Dendritic cell treated with granulocyte-macrophage colony-stimulating factor and Interleukin-4, amounts not matched to agents 40 ng/mL and 50 ng/mL, for 4 days (primary cell): ENCODE measurements around the gene MED29.

ENCODE experiments used
- H3K27ac Mint-ChIP-seq: one replicate; pipeline ENCODE4 v1.8.0; 2022; ENCODE audit warnings: mild to moderate bottlenecking, mixed read lengths
- H3K27me3 Mint-ChIP-seq: one replicate; pipeline ENCODE4 v1.8.0; 2022; ENCODE audit warnings: mild to moderate bottlenecking, mixed read lengths
- H3K36me3 Mint-ChIP-seq: one replicate; pipeline ENCODE4 v1.8.0; 2022; ENCODE audit warnings: low read depth, mixed read lengths
- H3K4me1 Mint-ChIP-seq: one replicate; pipeline ENCODE4 v1.8.0; 2022; ENCODE audit warnings: low read depth, mixed read lengths
- H3K4me3 Mint-ChIP-seq: one replicate; pipeline ENCODE4 v1.8.0; 2022; ENCODE audit warnings: mild to moderate bottlenecking, moderate library complexity, mixed read lengths
- H3K9me3 Mint-ChIP-seq: one replicate; pipeline ENCODE4 v1.8.0; 2022; ENCODE audit warnings: mixed read lengths
- intact Hi-C: fragments of 100-400 bp; cut with micrococcal nuclease; formaldehyde crosslinking; loops from one replicate; pipeline ENCODE4 v1.15.0; 2022

The MED29 gene

GRCh38 chr19:39390751-39391437 lies at the start of gene MED29, which contains the start of gene PAF1:
Gene MED29, plus strand, starts transcription at chr19:39391378. Its CDS starts 45 bp downstream, at chr19:39391423.
Gene PAF1, minus strand, starts transcription at chr19:39391106. Its CDS starts 242 bp downstream, at chr19:39390864.
- intact Hi-C loops: loop anchor here (2.0 kb wide), 1 partner anchor 48 kb away; the partner anchor contains the start of gene SAMD4B
- peak within 1 kb of the TSS; percentile 98 for H3K27ac Mint-ChIP-seq
- no peaks in the 10 kb centered on the region for H3K9me3 Mint-ChIP-seq
- H3K4me3 Mint-ChIP-seq: peak within 1 kb of the TSS; percentile 99
- H3K4me1 Mint-ChIP-seq: peaks cover 57% of the 10 kb centered on the region
- peaks cover 80% of the 10 kb centered on the region for H3K36me3 Mint-ChIP-seq
- no peaks in the 10 kb centered on the region for H3K27me3 Mint-ChIP-seq

GRCh38 chr19:39341719-39342604 lies 49.2 kb upstream of the MED29 start, which contains the start of gene SAMD4B:
Gene SAMD4B, plus strand, starts transcription at chr19:39342421. Its CDS starts 14,473 bp downstream, at chr19:39356894.
- Mint-ChIP-seq H3K27ac (peak within 1 kb of the TSS; percentile 94), H3K9me3 (no peaks in the 10 kb centered on the region), H3K4me3 (peak within 1 kb of the TSS; percentile 95), H3K4me1 (peaks cover 71% of the 10 kb centered on the region), H3K27me3 (no peaks in the 10 kb centered on the region), H3K36me3 (peaks cover 43% of the 10 kb centered on the region)
- intact Hi-C loops: loop anchor here (2.0 to 5.0 kb wide), 4 partner anchors 49 to 215 kb away; partner anchors contain the start of genes MED29, PAF1, PAK4 and PLEKHG2

GRCh38 chr19:39342647-39343305 lies 48.4 kb upstream of the MED29 start:
- peak overlapping the region; percentile 92 for H3K27ac Mint-ChIP-seq
- peaks cover 48% of the 10 kb centered on the region for H3K36me3 Mint-ChIP-seq
- intact Hi-C loops: loop anchor here (2.0 to 5.0 kb wide), 4 partner anchors 48 to 215 kb away; partner anchors contain the start of genes MED29, PAF1, PAK4 and PLEKHG2
- peaks cover 69% of the 10 kb centered on the region for H3K4me1 Mint-ChIP-seq
- H3K9me3 Mint-ChIP-seq: no peaks in the 10 kb centered on the region
- H3K4me3 Mint-ChIP-seq: peak overlapping the region; percentile 91
- no peaks in the 10 kb centered on the region for H3K27me3 Mint-ChIP-seq

DNA sequence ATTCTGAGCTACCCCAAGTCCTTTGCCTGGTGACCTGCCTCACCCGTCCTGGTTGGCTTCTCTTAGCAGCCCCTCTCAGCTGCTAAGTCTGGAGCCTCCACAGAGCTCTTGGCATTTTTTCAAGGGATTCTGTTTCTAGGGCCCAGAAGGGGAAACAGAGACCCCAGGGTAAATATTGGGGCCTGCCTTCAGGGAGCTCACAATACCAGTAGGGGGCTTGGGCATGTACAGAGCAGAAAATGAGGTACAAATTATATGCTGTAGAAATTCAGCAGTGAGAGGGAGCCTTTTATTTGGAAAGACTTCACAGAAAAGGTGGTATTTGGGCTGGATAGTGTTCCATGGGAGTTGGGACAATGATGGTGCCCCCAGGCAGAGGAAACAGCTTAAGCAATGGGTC lies 45.2 kb upstream of the MED29 start:
- H3K4me3 Mint-ChIP-seq: no peak overlapping the region
- H3K9me3 Mint-ChIP-seq: no peaks in the 10 kb centered on the region
- no peaks in the 10 kb centered on the region for H3K27me3 Mint-ChIP-seq
- H3K27ac Mint-ChIP-seq: peak overlapping the region; percentile 92
- peaks cover 65% of the 10 kb centered on the region for H3K4me1 Mint-ChIP-seq
- peaks cover 69% of the 10 kb centered on the region for H3K36me3 Mint-ChIP-seq
- intact Hi-C loops: no loop called here

DNA sequence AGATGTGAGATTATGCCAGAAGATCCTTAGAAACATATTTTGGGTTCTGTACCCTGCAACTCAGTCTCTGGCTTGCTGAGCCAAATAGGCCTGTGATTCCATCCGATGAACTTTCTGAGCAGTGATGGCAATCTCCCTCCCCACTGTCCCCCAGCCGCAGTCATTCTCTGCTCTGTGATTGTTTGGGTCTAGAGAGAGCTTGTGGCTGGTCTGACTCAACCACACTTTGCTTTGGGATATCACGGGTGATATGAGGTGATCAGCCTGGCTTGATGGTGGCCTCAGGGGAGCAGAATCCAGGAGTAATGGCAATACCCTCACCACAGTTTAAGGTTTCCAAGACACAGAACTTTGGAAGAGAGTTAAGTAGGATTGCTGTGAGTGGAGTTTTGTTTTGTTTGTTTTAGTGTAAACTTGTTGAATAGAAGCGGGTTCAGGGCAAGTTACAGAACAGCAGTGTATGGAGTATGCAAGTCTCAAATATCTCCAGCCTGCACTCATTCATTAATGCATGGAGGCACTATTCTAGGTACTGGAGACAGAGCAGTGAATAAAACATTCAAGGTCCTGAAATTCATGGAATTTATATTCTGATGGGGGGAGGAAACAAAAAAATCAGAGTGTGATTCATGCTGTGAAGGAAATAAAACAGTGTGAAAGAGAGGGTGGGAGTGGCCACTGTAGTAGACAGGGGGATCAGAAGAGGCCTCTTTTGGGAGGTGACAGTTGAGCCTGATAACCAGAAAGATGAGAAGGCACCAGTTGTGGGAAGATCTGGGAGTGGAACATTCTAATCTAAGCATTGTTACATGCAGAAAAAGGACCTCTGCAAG lies 43.6 kb upstream of the MED29 start:
- Mint-ChIP-seq H3K27me3 (no peaks in the 10 kb centered on the region), H3K4me3 (no peak overlapping the region), H3K4me1 (peaks cover 70% of the 10 kb centered on the region), H3K9me3 (no peaks in the 10 kb centered on the region), H3K27ac (peak overlapping the region; percentile 15), H3K36me3 (peaks cover 74% of the 10 kb centered on the region)
- intact Hi-C loops: no loop called here

GRCh38 chr19:39349326-39349725 lies 41.9 kb upstream of the MED29 start:
- Mint-ChIP-seq H3K4me3 (no peak overlapping the region), H3K9me3 (no peaks in the 10 kb centered on the region), H3K27ac (peak overlapping the region; percentile 14), H3K36me3 (peaks cover 74% of the 10 kb centered on the region), H3K4me1 (peaks cover 55% of the 10 kb centered on the region), H3K27me3 (no peaks in the 10 kb centered on the region)
- intact Hi-C loops: no loop called here

DNA sequence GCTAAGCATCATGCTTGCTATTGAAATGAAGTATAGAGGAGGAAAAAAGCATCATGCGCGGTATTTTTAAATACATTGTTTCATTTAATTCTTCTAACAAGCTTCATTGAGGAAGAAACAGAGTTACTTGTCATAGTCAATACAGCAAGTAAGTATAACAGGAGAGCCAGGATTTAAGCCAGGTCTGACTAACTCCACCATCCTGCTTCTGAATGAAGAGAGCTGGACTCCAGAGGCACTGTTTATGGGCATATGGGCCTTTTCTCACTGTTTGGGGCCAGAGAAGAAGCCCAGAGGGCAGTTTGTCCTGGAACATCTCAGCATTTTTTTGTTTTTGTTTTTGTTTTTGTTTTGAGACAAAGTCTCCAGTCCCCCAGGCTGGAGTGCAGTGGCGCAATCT lies 41.0 kb upstream of the MED29 start:
- no peaks in the 10 kb centered on the region for H3K9me3 Mint-ChIP-seq
- H3K4me3 Mint-ChIP-seq: no peak overlapping the region
- intact Hi-C loops: no loop called here
- no peak overlapping the region for H3K27ac Mint-ChIP-seq
- H3K27me3 Mint-ChIP-seq: no peaks in the 10 kb centered on the region
- H3K4me1 Mint-ChIP-seq: peaks cover 47% of the 10 kb centered on the region
- H3K36me3 Mint-ChIP-seq: peaks cover 74% of the 10 kb centered on the region

DNA sequence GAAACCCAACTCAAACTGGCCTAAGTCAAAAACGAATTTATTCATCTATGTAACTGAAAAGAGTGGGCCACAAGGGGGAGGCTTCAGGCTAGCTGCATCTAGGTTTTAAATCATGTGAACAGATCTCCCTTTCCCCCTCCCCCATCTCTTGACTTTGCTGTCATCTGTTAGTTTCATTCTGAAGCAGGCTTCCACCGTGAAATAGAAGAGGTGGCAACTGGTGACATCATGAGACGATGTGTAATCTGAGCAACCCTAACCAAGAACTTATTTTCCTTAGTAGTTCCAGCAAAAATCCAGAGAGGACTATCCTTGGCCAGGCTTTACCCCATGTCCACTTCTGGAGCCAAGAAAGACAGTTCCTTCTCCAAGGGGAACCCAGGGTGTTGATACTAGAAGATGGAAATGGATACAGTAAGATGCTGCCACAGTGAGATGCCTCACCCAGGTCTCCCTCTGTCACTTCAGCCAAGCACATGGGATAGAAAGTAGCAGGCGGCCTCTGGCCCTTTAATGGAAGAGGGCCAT lies 39.6 kb upstream of the MED29 start:
- Mint-ChIP-seq H3K36me3 (peaks cover 80% of the 10 kb centered on the region), H3K4me3 (no peak overlapping the region), H3K4me1 (peaks cover 44% of the 10 kb centered on the region), H3K27ac (peak overlapping the region; percentile 38), H3K9me3 (no peaks in the 10 kb centered on the region), H3K27me3 (no peaks in the 10 kb centered on the region)
- intact Hi-C loops: no loop called here

GRCh38 chr19:39352381-39353255 lies 38.6 kb upstream of the MED29 start:
- H3K27me3 Mint-ChIP-seq: no peaks in the 10 kb centered on the region
- no peaks in the 10 kb centered on the region for H3K9me3 Mint-ChIP-seq
- no peak overlapping the region for H3K27ac Mint-ChIP-seq
- intact Hi-C loops: no loop called here
- H3K4me3 Mint-ChIP-seq: no peak overlapping the region
- H3K4me1 Mint-ChIP-seq: peaks cover 39% of the 10 kb centered on the region
- peaks cover 85% of the 10 kb centered on the region for H3K36me3 Mint-ChIP-seq

DNA sequence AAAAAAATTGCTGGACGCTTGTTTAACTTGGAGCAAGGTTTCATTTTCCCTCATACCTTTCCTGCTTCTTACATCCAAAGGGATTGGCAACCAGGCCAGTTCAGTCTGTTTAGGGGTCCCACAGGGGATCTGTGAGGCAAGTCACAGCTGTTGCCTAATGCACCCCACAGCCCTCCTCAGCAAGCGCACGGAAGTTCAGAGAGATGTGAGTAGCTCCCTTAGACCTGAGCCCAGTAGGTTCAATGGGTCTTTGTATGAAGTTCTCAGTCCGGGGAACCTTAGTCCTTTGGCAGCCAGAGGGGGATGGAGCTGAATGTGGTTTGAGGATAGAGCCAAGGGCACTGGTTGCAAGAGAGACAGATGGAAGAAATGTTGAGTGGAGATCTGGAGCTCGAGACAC lies 35.9 kb upstream of the MED29 start:
- Mint-ChIP-seq H3K27ac (no peak overlapping the region), H3K9me3 (no peaks in the 10 kb centered on the region), H3K4me3 (no peak overlapping the region), H3K4me1 (peaks cover 21% of the 10 kb centered on the region), H3K36me3 (peaks cover 94% of the 10 kb centered on the region), H3K27me3 (no peaks in the 10 kb centered on the region)
- intact Hi-C loops: no loop called here

DNA sequence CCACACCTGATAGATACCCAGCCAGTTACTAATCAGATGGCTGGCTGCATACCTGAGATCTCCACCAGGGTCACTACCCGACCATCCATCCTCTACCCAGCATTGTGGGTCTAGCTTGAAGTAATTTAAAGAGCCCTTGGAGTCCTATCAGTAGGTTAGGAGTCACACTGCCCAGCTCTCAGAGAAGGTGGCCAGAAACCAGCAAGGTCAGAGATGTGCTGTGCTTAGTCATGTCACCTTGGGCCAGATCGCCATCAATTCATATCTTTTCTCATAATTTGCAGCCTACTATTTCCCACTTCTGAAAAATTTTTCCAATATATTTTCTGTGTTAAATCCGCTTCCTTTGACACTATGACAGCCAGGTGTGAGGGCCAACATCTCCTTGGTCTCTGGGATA lies 35.1 kb upstream of the MED29 start:
- Mint-ChIP-seq H3K27me3 (no peaks in the 10 kb centered on the region), H3K27ac (no peak overlapping the region), H3K4me1 (peaks cover 18% of the 10 kb centered on the region), H3K9me3 (no peaks in the 10 kb centered on the region), H3K4me3 (no peak overlapping the region), H3K36me3 (peaks cover 94% of the 10 kb centered on the region)
- intact Hi-C loops: no loop called here

- peaks cover 12% of the 10 kb centered on the region for H3K4me1 Mint-ChIP-seq
- H3K9me3 Mint-ChIP-seq: no peaks in the 10 kb centered on the region
- H3K36me3 Mint-ChIP-seq: peaks cover 95% of the 10 kb centered on the region
- intact Hi-C loops: no loop called here
- H3K27ac Mint-ChIP-seq: no peak overlapping the region
- H3K4me3 Mint-ChIP-seq: no peak overlapping the region
- no peaks in the 10 kb centered on the region for H3K27me3 Mint-ChIP-seq
Observed at GRCh38 chr19:39356647-39357046, 34.5 kb upstream of the MED29 start.
